Lower leg skin (tissue), 4 donors: ENCODE data around the gene GPRIN2. TPM values are rescaled to one million over a fixed set of nuclear protein-coding genes. Genes with fewer than 3 reads are reported as not detected.
A peak's percentile ranks its signal among the peaks of the same experiment; 100 is the strongest.

Experiments used
- DNase-seq, 2 donors: peaks; one replicate each; pipeline ENCODE4 v3.0.0-alpha.2; 2019; ENCODE audit warnings: low spot score in 2 of 2
- H3K4me3 ChIP-seq: fragments of 200-600 bp; sonication (generic); 2 replicates; pipeline ENCODE4 v1.5.1; 2017; ENCODE audit warnings: mild to moderate bottlenecking, low read depth; ENCODE audit not compliant: poor library complexity, severe bottlenecking
- POLR2A ChIP-seq, 2 donors: fragments of 450-650 bp; IDR thresholded peaks; one replicate each; pipeline ENCODE4 v1.6.1; 2016 to 2017; ENCODE audit warnings: antibody characterized with exemption in 2 of 2, mild to moderate bottlenecking in 1 of 2, moderate library complexity in 1 of 2
- WGBS, 2 donors: methylation state at CpG; one replicate each; pipeline ENCODE4 v1.1.5; 2018; 5-methylcytosine and 5-hydroxymethylcytosine counted together
- intact Hi-C: fragments of 100-400 bp; cut with DNase I; formaldehyde crosslinking; loops from one replicate; pipeline ENCODE4 v1.15.0; 2023; ENCODE audit warnings: low total_unique reads
- total RNA-seq, 4 donors: library from RNA; depleted of rRNA; stranded (reverse); fragments of >200 nt; gene quantifications; one replicate each; pipeline ENCODE4 v1.1.0, GENCODE V29; 2016
- TF ChIP-seq, protein P1 (sequence below), 3 donors: fragments of 450-650 bp; IDR thresholded peaks; one replicate each; pipeline ENCODE4 v1.5.1; 2016; ENCODE audit warnings: antibody characterized with exemption in 3 of 3, mild to moderate bottlenecking in 3 of 3, moderate library complexity in 2 of 3

GPRIN2 gene
- total RNA-seq, 4 donors from 2014 or later = 50.5 to 118 (median 61.8) TPM

DNA sequence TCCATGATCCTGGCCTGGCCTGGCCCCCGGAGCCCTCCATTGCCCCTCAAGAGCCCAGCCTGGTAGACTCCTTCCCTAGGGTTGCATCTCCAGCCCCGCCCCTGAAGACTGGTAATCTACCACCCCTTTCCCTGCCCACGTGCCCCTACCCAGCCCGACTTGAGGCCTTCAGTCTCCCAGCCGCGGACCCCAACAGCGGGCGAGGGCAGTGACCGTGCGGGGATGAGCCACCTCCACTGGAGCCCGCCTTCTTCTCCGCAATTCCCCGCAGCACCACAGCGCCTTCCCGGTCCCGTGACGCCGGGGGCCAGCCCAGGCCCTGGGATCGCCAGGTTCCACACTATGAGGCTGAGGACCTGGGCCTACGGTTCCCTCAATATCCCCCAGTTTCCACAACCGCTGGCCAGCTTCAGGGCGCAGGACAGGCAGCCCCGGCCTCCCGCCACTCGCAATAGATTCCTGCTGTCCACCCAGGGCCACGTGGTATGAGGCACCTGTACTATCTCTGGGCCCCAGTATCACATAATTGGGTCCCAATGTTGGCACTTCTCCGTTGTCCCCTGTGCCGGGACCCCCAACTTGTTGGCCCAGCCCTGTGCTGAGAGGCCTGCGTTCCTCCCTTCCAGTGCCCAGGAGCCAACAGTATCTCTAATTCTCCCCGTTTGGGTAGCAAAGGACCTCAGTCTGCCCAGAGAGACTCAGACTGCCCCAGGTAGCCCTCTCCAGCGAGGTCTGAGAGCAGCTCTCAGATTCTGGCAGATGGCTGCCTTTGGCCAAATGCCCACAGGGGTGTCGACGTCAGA is 1.1 kb upstream of the GPRIN2 start:
- intact Hi-C loops = no loop called here
- peak; percentile 25 to 90 for DNase-seq

DNA sequence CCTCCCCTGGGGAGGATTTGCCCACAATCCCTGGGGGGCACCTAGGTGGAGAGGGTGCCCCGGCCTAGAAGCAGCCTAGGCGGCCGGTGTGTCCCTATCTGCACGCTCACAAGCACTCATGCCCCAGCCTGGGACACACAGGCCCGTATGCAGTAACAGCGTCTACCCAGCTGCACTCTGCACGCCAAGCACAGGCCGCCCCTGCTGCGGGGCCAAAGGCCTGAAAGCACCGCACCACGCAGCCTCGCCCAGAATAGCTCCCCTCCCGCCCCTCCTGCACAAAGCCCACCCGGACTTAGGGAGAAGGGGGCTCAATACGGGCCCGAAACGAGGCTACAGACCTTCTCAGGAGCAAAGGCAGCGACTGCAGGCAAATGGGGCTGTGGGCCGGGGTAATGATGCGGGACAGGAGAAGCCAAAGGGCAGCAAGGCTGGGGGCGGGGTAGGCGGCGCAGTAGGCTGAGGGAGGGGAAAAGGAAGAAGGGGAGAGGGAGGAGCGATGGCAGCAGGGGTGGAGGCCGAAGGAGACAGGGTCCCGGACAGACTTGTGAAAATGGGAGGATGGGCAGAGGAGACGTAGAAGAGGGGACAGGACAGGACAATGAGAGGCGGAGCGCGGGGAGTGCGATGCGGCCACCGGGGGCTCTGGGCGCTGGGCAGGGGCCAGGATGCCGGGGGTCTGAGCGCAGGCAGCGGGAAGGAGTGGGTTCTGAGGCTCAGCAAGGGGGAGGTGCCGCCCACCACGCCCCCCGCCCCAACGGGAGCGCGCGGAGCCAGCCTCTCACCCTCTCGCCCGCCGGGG is 544 bp downstream of the GPRIN2 start:
- WGBS, 2 donors = 25 to 26% methylated on average over 44 to 47 of the region's 47 CpGs
- H3K4me3 ChIP-seq = peak overlapping the region; percentile 15
- intact Hi-C loops = no loop called here
- TF ChIP-seq, protein P1, sequence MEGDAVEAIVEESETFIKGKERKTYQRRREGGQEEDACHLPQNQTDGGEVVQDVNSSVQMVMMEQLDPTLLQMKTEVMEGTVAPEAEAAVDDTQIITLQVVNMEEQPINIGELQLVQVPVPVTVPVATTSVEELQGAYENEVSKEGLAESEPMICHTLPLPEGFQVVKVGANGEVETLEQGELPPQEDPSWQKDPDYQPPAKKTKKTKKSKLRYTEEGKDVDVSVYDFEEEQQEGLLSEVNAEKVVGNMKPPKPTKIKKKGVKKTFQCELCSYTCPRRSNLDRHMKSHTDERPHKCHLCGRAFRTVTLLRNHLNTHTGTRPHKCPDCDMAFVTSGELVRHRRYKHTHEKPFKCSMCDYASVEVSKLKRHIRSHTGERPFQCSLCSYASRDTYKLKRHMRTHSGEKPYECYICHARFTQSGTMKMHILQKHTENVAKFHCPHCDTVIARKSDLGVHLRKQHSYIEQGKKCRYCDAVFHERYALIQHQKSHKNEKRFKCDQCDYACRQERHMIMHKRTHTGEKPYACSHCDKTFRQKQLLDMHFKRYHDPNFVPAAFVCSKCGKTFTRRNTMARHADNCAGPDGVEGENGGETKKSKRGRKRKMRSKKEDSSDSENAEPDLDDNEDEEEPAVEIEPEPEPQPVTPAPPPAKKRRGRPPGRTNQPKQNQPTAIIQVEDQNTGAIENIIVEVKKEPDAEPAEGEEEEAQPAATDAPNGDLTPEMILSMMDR (IDR thresholded peaks at IDR 0.05) = no peak
- no peak for TF ChIP-seq POLR2A (IDR thresholded peaks at IDR 0.05)
- DNase-seq = peak; percentile 26 to 92

More for the DNA sequence above, 1.1 kb upstream of the GPRIN2 start:
- 89 to 90% methylated on average over 33 of the region's 33 CpGs for WGBS, 2 donors
- TF ChIP-seq, protein P1 (IDR thresholded peaks at IDR 0.05) = no peak
- no peak for TF ChIP-seq POLR2A (IDR thresholded peaks at IDR 0.05)
- H3K4me3 ChIP-seq = no peak overlapping the region

DNA sequence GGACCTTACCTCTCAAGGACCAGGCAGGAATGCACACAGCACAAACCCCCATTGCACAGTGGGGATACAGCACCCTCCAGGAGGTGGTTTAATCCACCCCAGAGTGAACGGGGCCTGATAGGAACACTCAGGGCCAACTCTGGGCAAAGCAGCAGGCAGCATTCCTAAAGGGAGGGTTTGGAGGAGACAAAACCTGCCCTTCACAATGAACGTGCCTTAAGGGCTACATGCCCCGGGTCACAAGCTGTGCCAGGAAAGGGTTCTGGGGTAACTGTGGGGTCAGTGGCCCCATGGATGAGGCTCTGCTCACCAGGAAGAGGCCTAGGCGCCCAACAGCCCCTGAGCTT is 1.1 kb downstream of the GPRIN2 start:
- 54 to 58% methylated on average over 4 of the region's 4 CpGs for WGBS, 2 donors
- peak; percentile 14 to 86 for DNase-seq
- intact Hi-C loops = no loop called here

DNA sequence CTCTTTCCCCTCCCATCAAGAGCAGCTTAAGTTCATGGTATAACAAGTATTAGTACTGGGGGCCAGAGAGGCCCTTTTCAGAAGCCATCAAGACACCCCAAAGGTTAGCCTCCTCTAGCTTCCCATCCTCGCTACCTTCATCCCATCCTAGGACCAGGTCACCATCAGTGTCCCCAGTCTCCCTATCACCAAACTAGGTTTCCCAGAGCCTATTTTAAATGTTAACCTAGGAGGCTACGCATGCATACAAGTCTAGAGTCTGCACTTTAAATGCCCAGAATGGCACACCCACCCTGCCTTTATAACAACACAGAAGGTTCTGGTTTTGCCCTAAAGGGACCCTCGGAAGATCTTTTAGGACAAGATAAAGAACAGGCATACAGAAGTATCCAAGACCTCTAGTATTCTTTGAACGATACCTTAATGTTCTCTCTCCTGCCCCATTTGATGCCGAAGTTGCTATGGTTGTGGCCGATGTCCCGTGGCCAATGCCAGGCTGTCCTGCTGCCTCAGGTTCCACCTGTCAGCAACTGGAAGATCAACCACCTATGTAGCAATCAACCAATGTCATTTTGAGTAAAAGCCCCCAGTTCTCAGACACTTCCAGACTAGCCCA is 2.2 kb downstream of the GPRIN2 start:
- 86 to 91% methylated on average over 7 of the region's 7 CpGs for WGBS, 2 donors
- intact Hi-C loops = no loop called here
- no peak overlapping the region for H3K4me3 ChIP-seq
- TF ChIP-seq, protein P1 (IDR thresholded peaks at IDR 0.05) = no peak
- no peak for TF ChIP-seq POLR2A (IDR thresholded peaks at IDR 0.05)
- DNase-seq = no peak

More for the DNA sequence above, 1.1 kb downstream of the GPRIN2 start:
- TF ChIP-seq, protein P1 (IDR thresholded peaks at IDR 0.05) = no peak
- no peak for TF ChIP-seq POLR2A (IDR thresholded peaks at IDR 0.05)
- no peak overlapping the region for H3K4me3 ChIP-seq

DNA sequence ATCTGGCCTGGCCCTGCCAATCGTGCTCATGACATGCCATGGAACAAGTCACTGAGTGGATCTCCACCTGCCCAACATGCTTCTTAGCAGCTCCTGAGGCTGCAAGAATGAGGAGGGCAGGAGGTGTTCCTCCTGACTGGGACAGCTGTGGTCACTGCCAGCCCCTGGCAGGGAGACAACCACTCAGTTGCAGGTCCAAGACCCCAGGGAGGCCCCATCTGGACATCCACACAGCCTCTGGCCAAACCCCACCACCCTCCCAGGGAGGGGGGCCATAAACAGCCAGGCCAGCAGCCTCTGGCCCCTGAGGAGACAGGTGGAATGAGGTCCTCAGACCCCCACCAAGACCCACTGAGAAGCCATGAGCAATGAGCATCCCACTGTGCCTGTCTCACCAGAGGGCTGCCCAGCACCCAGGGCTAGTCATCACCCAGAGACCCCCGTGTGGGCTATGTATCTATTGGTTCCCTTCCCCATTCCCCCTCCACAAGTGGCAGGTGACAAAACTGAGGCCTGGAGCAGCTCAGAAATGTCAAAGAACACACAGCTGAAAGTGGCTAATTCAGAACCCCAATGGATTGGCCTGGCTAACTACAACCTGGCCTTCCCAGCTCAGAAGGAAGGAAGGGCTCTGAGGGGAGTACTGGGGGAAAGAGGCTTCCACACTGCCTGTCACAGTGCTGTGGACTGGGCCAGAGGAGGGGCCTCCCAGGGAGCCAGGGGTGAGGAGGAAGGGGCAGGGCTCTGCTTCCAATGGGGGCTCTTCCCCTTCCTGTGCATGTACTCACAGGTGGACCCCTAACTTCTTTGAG is 3.0 kb downstream of the GPRIN2 start:
- no peak overlapping the region for H3K4me3 ChIP-seq
- 68 to 75% methylated on average over 2 of the region's 2 CpGs for WGBS, 2 donors
- DNase-seq = peak; percentile 14 to 85
- intact Hi-C loops = no loop called here
- TF ChIP-seq, protein P1 (IDR thresholded peaks at IDR 0.05) = no peak
- TF ChIP-seq POLR2A (IDR thresholded peaks at IDR 0.05) = no peak
